ENCODE data around the gene SGCD. TPM values are rescaled to one million over a fixed set of nuclear protein-coding genes. Genes with fewer than 3 reads are reported as not detected.

Gene SGCD
- total and polyA plus RNA-seq, 11 donors: 17.4 to 150 (median 76.9) TPM

- peaks cover 0 to 11% (median 2%) of the 10 kb centered on the region in 12 donors for H3K4me1 ChIP-seq
Observed at GRCh38 chr5:156778139-156778706, 451.3 kb downstream of the SGCD start.

GRCh38 chr5:156778752-156779151 lies 451.8 kb downstream of the SGCD start:
- ATAC-seq (no peak), DNase-seq (no peak)
- peaks cover 0 to 11% (median 2%) of the 10 kb centered on the region in 12 donors for H3K4me1 ChIP-seq
- TF ChIP-seq CTCF (IDR thresholded peaks at IDR 0.05): no peak
- no peak for TF ChIP-seq POLR2A (IDR thresholded peaks at IDR 0.05)
- H3K9me3 ChIP-seq: peaks cover 0 to 4% (median 0%) of the 10 kb centered on the region in 12 donors
- WGBS, 4 donors: 56 to 87% (median 82%) methylated on average over 2 of the region's 2 CpGs
- H3K36me3 ChIP-seq: no peaks in the 10 kb centered on the region
- H3K27ac ChIP-seq: no peak overlapping the region
- H3K27me3 ChIP-seq: no peaks in the 10 kb centered on the region
- H3K4me3 ChIP-seq: no peak overlapping the region
- intact Hi-C loops (cut with DNase I): no loop called here

More at GRCh38 chr5:156778139-156778706, 451.3 kb downstream of the SGCD start:
- DNase-seq (no peak), ATAC-seq (no peak)
- TF ChIP-seq CTCF (IDR thresholded peaks at IDR 0.05): no peak
- no peak for TF ChIP-seq POLR2A (IDR thresholded peaks at IDR 0.05)
- Histone ChIP-seq H3K36me3 (no peaks in the 10 kb centered on the region), H3K4me3 (no peak overlapping the region), H3K27ac (no peak overlapping the region), H3K9me3 (peaks cover 0 to 4% (median 0%) of the 10 kb centered on the region in 12 donors), H3K27me3 (no peaks in the 10 kb centered on the region)
- intact Hi-C loops (cut with DNase I): no loop called here
- WGBS, 4 donors: 40 to 51% (median 43%) methylated on average over 1 of the region's 1 CpG

- H3K27me3 ChIP-seq: no peaks in the 10 kb centered on the region
- peaks cover 0 to 6% (median 0%) of the 10 kb centered on the region in 12 donors for H3K9me3 ChIP-seq
- H3K4me3 ChIP-seq: no peak overlapping the region
- no peak for ATAC-seq
- DNase-seq: no peak
- H3K27ac ChIP-seq: no peak overlapping the region
- peaks cover 0 to 11% (median 2%) of the 10 kb centered on the region in 12 donors for H3K4me1 ChIP-seq
- WGBS, 4 donors: 81 to 86% (median 83%) methylated on average over 4 of the region's 4 CpGs
- intact Hi-C loops (cut with DNase I): no loop called here
- no peaks in the 10 kb centered on the region for H3K36me3 ChIP-seq
- TF ChIP-seq POLR2A (IDR thresholded peaks at IDR 0.05) (no peak), CTCF (IDR thresholded peaks at IDR 0.05) (no peak)
Observed at GRCh38 chr5:156779436-156779835, 452.5 kb downstream of the SGCD start.

DNA sequence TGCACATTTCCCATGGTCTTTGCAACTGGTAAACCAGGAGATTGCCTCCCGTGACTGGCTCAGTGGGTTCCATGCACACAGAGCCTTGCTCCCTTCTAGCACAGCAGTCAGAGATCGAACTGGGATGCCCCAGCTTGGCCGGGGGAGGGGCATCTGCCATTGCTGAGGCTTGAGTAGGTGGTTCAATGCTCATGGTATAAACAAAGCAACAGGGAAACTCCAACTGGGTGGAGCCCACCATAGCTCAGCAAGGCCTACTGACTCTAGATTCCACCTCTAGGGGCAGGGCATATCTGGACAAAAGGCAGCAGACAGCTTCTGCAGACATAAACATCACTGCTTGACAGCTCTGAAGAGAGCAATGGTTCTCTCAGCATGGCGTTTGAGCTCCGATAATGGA lies 456.1 kb downstream of the SGCD start:
- Histone ChIP-seq H3K36me3 (no peaks in the 10 kb centered on the region), H3K4me3 (no peak overlapping the region), H3K27me3 (no peaks in the 10 kb centered on the region), H3K27ac (no peak overlapping the region), H3K4me1 (peaks cover 0 to 7% (median 0%) of the 10 kb centered on the region in 12 donors), H3K9me3 (peaks cover 0 to 24% (median 2%) of the 10 kb centered on the region in 12 donors)
- WGBS, 4 donors: 84 to 97% (median 88%) methylated on average over 3 to 5 of the region's 5 CpGs
- DNase-seq (no peak), ATAC-seq (no peak)
- TF ChIP-seq POLR2A (IDR thresholded peaks at IDR 0.05): no peak
- no peak for TF ChIP-seq CTCF (IDR thresholded peaks at IDR 0.05)
- intact Hi-C loops (cut with DNase I): no loop called here

Data from heart left ventricle (tissue), 16 donors.